Mononuclear cell (primary cell): ENCODE data around the gene KIF26B. TPM values are rescaled to one million over a fixed set of nuclear protein-coding genes. Genes with fewer than 3 reads are reported as not detected.

Source experiments
- H3K27me3 ChIP-seq: 2 replicates; pipeline ENCODE4 v1.6.0; 2011; ENCODE audit warnings: low read length, control low read depth; ENCODE audit not compliant: insufficient read depth
- H3K4me1 ChIP-seq: 2 replicates; pipeline ENCODE4 v1.5.1; 2011; ENCODE audit warnings: mild to moderate bottlenecking, low read length, control low read depth; ENCODE audit not compliant: insufficient read depth
- H3K4me3 ChIP-seq: 2 replicates; pipeline ENCODE4 v1.5.1; 2011; ENCODE audit warnings: mild to moderate bottlenecking, low read length, moderate library complexity
- H3K9me3 ChIP-seq: 2 replicates; pipeline ENCODE4 v1.5.1; 2011; ENCODE audit warnings: low read depth, mild to moderate bottlenecking, control low read depth, low read length
- total RNA-seq: library from RNA; depleted of rRNA; stranded (reverse); fragments of >200 nt; gene quantifications from one replicate; pipeline ENCODE4 v1.2.3, GENCODE V29; 2012

KIF26B gene
- total RNA-seq, 1 donor: 0.31 TPM

GRCh38 chr1:245512181-245512888 lies 357.6 kb downstream of the KIF26B start:
- Histone ChIP-seq H3K27me3 (no peaks in the 10 kb centered on the region), H3K4me3 (no peak overlapping the region), H3K4me1 (peaks cover 22% of the 10 kb centered on the region), H3K9me3 (no peaks in the 10 kb centered on the region)

GRCh38 chr1:245512980-245513578 lies 358.3 kb downstream of the KIF26B start:
- Histone ChIP-seq H3K27me3 (no peaks in the 10 kb centered on the region), H3K4me1 (peaks cover 22% of the 10 kb centered on the region), H3K4me3 (no peak overlapping the region)

GRCh38 chr1:245516284-245516759 lies 361.5 kb downstream of the KIF26B start:
- Histone ChIP-seq H3K27me3 (no peaks in the 10 kb centered on the region), H3K4me3 (no peak overlapping the region), H3K4me1 (peaks cover 15% of the 10 kb centered on the region), H3K9me3 (no peaks in the 10 kb centered on the region)

More at GRCh38 chr1:245512980-245513578, 358.3 kb downstream of the KIF26B start:
- no peaks in the 10 kb centered on the region for H3K9me3 ChIP-seq

GRCh38 chr1:245520611-245521010 lies 365.8 kb downstream of the KIF26B start:
- no peaks in the 10 kb centered on the region for H3K27me3 ChIP-seq

GRCh38 chr1:245526141-245526540 lies 371.4 kb downstream of the KIF26B start:
- Histone ChIP-seq H3K27me3 (no peaks in the 10 kb centered on the region), H3K9me3 (no peaks in the 10 kb centered on the region), H3K4me3 (no peak overlapping the region), H3K4me1 (no peaks in the 10 kb centered on the region)

More at GRCh38 chr1:245520611-245521010, 365.8 kb downstream of the KIF26B start:
- Histone ChIP-seq H3K4me3 (no peak overlapping the region), H3K9me3 (no peaks in the 10 kb centered on the region), H3K4me1 (no peaks in the 10 kb centered on the region)

GRCh38 chr1:245528258-245528635 lies 373.5 kb downstream of the KIF26B start:
- no peak overlapping the region for H3K4me3 ChIP-seq
- H3K27me3 ChIP-seq: no peaks in the 10 kb centered on the region
- no peaks in the 10 kb centered on the region for H3K9me3 ChIP-seq
- no peaks in the 10 kb centered on the region for H3K4me1 ChIP-seq

GRCh38 chr1:245530937-245531336 lies 376.2 kb downstream of the KIF26B start:
- no peaks in the 10 kb centered on the region for H3K9me3 ChIP-seq
- no peaks in the 10 kb centered on the region for H3K27me3 ChIP-seq
- H3K4me1 ChIP-seq: no peaks in the 10 kb centered on the region
- H3K4me3 ChIP-seq: no peak overlapping the region

- Histone ChIP-seq H3K27me3 (no peaks in the 10 kb centered on the region), H3K4me3 (no peak overlapping the region), H3K4me1 (no peaks in the 10 kb centered on the region), H3K9me3 (no peaks in the 10 kb centered on the region)
These were observed 383.2 kb downstream of the KIF26B start for GRCh38 chr1:245537992-245538391.

- H3K9me3 ChIP-seq: no peaks in the 10 kb centered on the region
- H3K27me3 ChIP-seq: no peaks in the 10 kb centered on the region
- no peaks in the 10 kb centered on the region for H3K4me1 ChIP-seq
These were observed 383.9 kb downstream of the KIF26B start for GRCh38 chr1:245538671-245539070.

GRCh38 chr1:245541369-245541768 lies 386.6 kb downstream of the KIF26B start:
- no peak overlapping the region for H3K4me3 ChIP-seq
- H3K27me3 ChIP-seq: no peaks in the 10 kb centered on the region
- no peaks in the 10 kb centered on the region for H3K9me3 ChIP-seq
- H3K4me1 ChIP-seq: no peaks in the 10 kb centered on the region

More at GRCh38 chr1:245538671-245539070, 383.9 kb downstream of the KIF26B start:
- no peak overlapping the region for H3K4me3 ChIP-seq

GRCh38 chr1:245542365-245542764 lies 387.6 kb downstream of the KIF26B start:
- no peaks in the 10 kb centered on the region for H3K9me3 ChIP-seq
- no peak overlapping the region for H3K4me3 ChIP-seq
- H3K4me1 ChIP-seq: no peaks in the 10 kb centered on the region
- no peaks in the 10 kb centered on the region for H3K27me3 ChIP-seq

GRCh38 chr1:245544236-245544635 lies 389.5 kb downstream of the KIF26B start:
- H3K4me1 ChIP-seq: no peaks in the 10 kb centered on the region
- no peaks in the 10 kb centered on the region for H3K9me3 ChIP-seq

GRCh38 chr1:245546875-245547274 lies 392.1 kb downstream of the KIF26B start:
- Histone ChIP-seq H3K27me3 (no peaks in the 10 kb centered on the region), H3K4me1 (no peaks in the 10 kb centered on the region), H3K4me3 (no peak overlapping the region), H3K9me3 (no peaks in the 10 kb centered on the region)

More at GRCh38 chr1:245544236-245544635, 389.5 kb downstream of the KIF26B start:
- Histone ChIP-seq H3K4me3 (no peak overlapping the region), H3K27me3 (no peaks in the 10 kb centered on the region)

GRCh38 chr1:245549996-245550719 lies 395.4 kb downstream of the KIF26B start:
- Histone ChIP-seq H3K9me3 (no peaks in the 10 kb centered on the region), H3K27me3 (no peaks in the 10 kb centered on the region), H3K4me1 (no peaks in the 10 kb centered on the region), H3K4me3 (no peak overlapping the region)

GRCh38 chr1:245550720-245551043 lies 395.9 kb downstream of the KIF26B start:
- no peaks in the 10 kb centered on the region for H3K27me3 ChIP-seq
- H3K4me1 ChIP-seq: no peaks in the 10 kb centered on the region
- no peak overlapping the region for H3K4me3 ChIP-seq
- H3K9me3 ChIP-seq: no peaks in the 10 kb centered on the region
